Gastroesophageal sphincter (tissue), 4 donors: ENCODE measurements around the gene ITGB8. TPM values are rescaled to one million over a fixed set of nuclear protein-coding genes. Genes with fewer than 3 reads are reported as not detected.

ENCODE experiments used
- ATAC-seq: fragments of 150-250 bp; one replicate; pipeline ENCODE4 v1.9.1; 2016; ENCODE audit warnings: mild to moderate bottlenecking, moderate library complexity
- H3K27ac ChIP-seq, 4 donors: fragments of 200-600 bp; sonication (generic) in 3 of 4; 1 replicate in 3 of 4; 2 replicates in 1 of 4; pipeline ENCODE4 v1.5.1; 2016 to 2019
- H3K27me3 ChIP-seq: fragments of 200-600 bp; sonication (generic); one replicate; pipeline ENCODE4 v1.5.1; 2019
- H3K36me3 ChIP-seq, 2 donors: fragments of 200-600 bp; sonication (generic); one replicate each; pipeline ENCODE4 v1.5.1; 2019; ENCODE audit warnings: control low read depth in 1 of 2
- H3K4me1 ChIP-seq, 3 donors: fragments of 200-600 bp; sonication (generic); 1 replicate in 2 of 3; 2 replicates in 1 of 3; pipeline ENCODE4 v1.5.1; 2016 to 2019; ENCODE audit warnings: control low read depth in 2 of 3
- H3K4me3 ChIP-seq, 2 donors: fragments of 200-600 bp; sonication (generic); one replicate each; pipeline ENCODE4 v1.5.1; 2019; ENCODE audit warnings: mild to moderate bottlenecking in 1 of 2, moderate library complexity in 1 of 2
- H3K9me3 ChIP-seq, 3 donors: fragments of 200-600 bp; sonication (generic); one replicate each; pipeline ENCODE4 v1.5.1; 2017 to 2019; ENCODE audit warnings: control low read depth in 2 of 3
- CTCF ChIP-seq, 4 experiments: fragments of 200-600 bp in 2 of 4; fragments of 450-650 bp in 2 of 4; sonication (generic) in 1 of 4; IDR thresholded peaks; one replicate each; pipeline ENCODE4 v1.5.1; 2017 to 2019; ENCODE audit warnings: antibody characterized with exemption in 4 of 4, mild to moderate bottlenecking in 2 of 4, moderate library complexity in 2 of 4
- EP300 ChIP-seq: sonication (generic); formaldehyde crosslinking; IDR thresholded peaks from one replicate; pipeline ENCODE4 v1.6.1; 2017; ENCODE audit warnings: antibody characterized with exemption, mild to moderate bottlenecking
- POLR2A ChIP-seq, 2 donors: fragments of 450-650 bp; IDR thresholded peaks; one replicate each; pipeline ENCODE4 v1.6.1; 2017; ENCODE audit warnings: antibody characterized with exemption in 2 of 2, mild to moderate bottlenecking in 2 of 2, moderate library complexity in 1 of 2
- POLR2AphosphoS5 ChIP-seq: sonication (generic); formaldehyde crosslinking; IDR thresholded peaks from one replicate; pipeline ENCODE4 v1.6.1; 2017; ENCODE audit warnings: antibody characterized with exemption
- WGBS, 2 donors: methylation state at CpG; one replicate each; pipeline ENCODE4 v1.1.5; 2018; ENCODE audit warnings: low coverage in 1 of 2; 5-methylcytosine and 5-hydroxymethylcytosine counted together
- total RNA-seq, 4 donors: library from RNA; depleted of rRNA; stranded (reverse); fragments of >200 nt; gene quantifications; one replicate each; pipeline ENCODE4 v1.1.0, GENCODE V29; 2016

ITGB8 gene
- total RNA-seq, 4 donors from 2014 or later = 16.2 to 34.2 (median 27.1) TPM

GRCh38 chr7:20417675-20418382 lies 87.1 kb downstream of the ITGB8 start:
- Histone ChIP-seq H3K36me3 (no peaks in the 10 kb centered on the region), H3K4me1 (no peaks in the 10 kb centered on the region), H3K4me3 (no peak overlapping the region), H3K27ac (no peak overlapping the region), H3K9me3 (no peaks in the 10 kb centered on the region), H3K27me3 (no peaks in the 10 kb centered on the region)
- no peak for ATAC-seq
- 77 to 90% methylated on average over 3 of the region's 3 CpGs for WGBS, 2 donors
- TF ChIP-seq POLR2A (IDR thresholded peaks at IDR 0.05) (no peak), CTCF (IDR thresholded peaks at IDR 0.05) (no peak), EP300 (no peak), POLR2AphosphoS5 (no peak)

GRCh38 chr7:20424500-20424899 lies 93.8 kb downstream of the ITGB8 start:
- Histone ChIP-seq H3K9me3 (no peaks in the 10 kb centered on the region), H3K27ac (no peak overlapping the region), H3K4me1 (no peaks in the 10 kb centered on the region), H3K36me3 (no peaks in the 10 kb centered on the region), H3K27me3 (no peaks in the 10 kb centered on the region), H3K4me3 (no peak overlapping the region)
- TF ChIP-seq CTCF (IDR thresholded peaks at IDR 0.05) (no peak), EP300 (no peak), POLR2AphosphoS5 (no peak), POLR2A (IDR thresholded peaks at IDR 0.05) (no peak)
- no peak for ATAC-seq
- 85 to 91% methylated on average over 5 to 6 of the region's 6 CpGs for WGBS, 2 donors

DNA sequence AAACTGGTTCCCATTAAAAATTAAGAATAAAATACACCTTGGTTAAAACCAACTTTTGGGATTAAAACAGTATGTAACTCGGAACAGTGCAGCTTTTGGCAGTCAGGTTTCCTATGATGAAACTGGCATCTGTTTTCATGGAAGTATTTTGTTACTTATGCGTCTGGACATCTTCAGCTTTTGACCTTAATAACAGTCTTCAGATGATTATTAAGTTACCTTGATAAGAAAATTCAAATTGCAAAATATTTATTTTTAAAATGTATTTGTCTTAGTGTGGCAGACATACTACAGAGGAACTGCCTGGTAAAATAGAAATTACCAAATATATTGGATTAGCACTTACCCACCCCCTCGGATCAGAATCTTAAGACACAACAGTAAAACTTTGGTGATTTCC lies 100.0 kb downstream of the ITGB8 start:
- no peaks in the 10 kb centered on the region for H3K9me3 ChIP-seq
- no peak for ATAC-seq
- no peaks in the 10 kb centered on the region for H3K36me3 ChIP-seq
- WGBS, 2 donors = 62 to 89% methylated on average over 3 of the region's 3 CpGs
- no peaks in the 10 kb centered on the region for H3K4me1 ChIP-seq
- no peak overlapping the region for H3K27ac ChIP-seq
- H3K4me3 ChIP-seq = no peak overlapping the region
- TF ChIP-seq POLR2AphosphoS5 = no peak
- TF ChIP-seq CTCF (IDR thresholded peaks at IDR 0.05) = no peak
- no peak for TF ChIP-seq EP300
- TF ChIP-seq POLR2A (IDR thresholded peaks at IDR 0.05) = no peak
- no peaks in the 10 kb centered on the region for H3K27me3 ChIP-seq

- H3K9me3 ChIP-seq = no peaks in the 10 kb centered on the region
- H3K4me3 ChIP-seq = no peak overlapping the region
- no peak for ATAC-seq
- TF ChIP-seq POLR2AphosphoS5 = no peak
- H3K4me1 ChIP-seq = no peaks in the 10 kb centered on the region
- H3K27ac ChIP-seq = no peak overlapping the region
- 41 to 66% methylated on average over 2 of the region's 2 CpGs for WGBS, 2 donors
- H3K27me3 ChIP-seq = no peaks in the 10 kb centered on the region
- no peaks in the 10 kb centered on the region for H3K36me3 ChIP-seq
Measured at GRCh38 chr7:20431146-20431545, 100.4 kb downstream of the ITGB8 start.

- Histone ChIP-seq H3K4me3 (no peak overlapping the region), H3K27ac (no peak overlapping the region), H3K27me3 (no peaks in the 10 kb centered on the region), H3K4me1 (no peaks in the 10 kb centered on the region), H3K9me3 (no peaks in the 10 kb centered on the region), H3K36me3 (no peaks in the 10 kb centered on the region)
- TF ChIP-seq CTCF (IDR thresholded peaks at IDR 0.05) (no peak), EP300 (no peak), POLR2AphosphoS5 (no peak), POLR2A (IDR thresholded peaks at IDR 0.05) (no peak)
- ATAC-seq = no peak
- WGBS, 2 donors = 92 to 100% methylated on average over 4 of the region's 4 CpGs
Measured at GRCh38 chr7:20432071-20432470, 101.4 kb downstream of the ITGB8 start.
